ENCODE results near the gene FBXO5.
"Not testable (repeated sequence)": the region's sequence is repeated elsewhere in the genome, so short reads cannot be mapped to it uniquely, and the experiment has no call there.

The FBXO5 gene

DNA sequence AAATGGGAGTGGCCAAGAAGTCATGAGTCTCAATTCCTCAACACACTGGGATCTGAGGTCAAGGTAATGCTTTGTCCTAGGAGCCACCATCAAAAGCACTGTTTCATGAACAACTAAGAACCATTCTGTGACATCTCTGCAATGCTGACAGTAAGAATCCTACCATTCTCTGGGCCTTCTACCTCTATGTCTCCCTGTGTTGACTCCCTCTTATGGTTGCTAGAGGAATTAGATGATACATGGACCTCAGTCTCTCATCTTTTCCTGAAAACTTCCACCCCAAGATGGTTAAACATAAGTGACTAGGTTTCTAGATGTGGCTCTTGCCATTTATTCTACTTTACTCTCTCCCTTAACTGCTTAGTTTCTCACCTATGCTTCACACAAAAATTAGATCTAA is 10.6 kb upstream of the FBXO5 start:
- DNase-seq (ENCODE audit: low read depth in 2 of 2): no peak

DNA sequence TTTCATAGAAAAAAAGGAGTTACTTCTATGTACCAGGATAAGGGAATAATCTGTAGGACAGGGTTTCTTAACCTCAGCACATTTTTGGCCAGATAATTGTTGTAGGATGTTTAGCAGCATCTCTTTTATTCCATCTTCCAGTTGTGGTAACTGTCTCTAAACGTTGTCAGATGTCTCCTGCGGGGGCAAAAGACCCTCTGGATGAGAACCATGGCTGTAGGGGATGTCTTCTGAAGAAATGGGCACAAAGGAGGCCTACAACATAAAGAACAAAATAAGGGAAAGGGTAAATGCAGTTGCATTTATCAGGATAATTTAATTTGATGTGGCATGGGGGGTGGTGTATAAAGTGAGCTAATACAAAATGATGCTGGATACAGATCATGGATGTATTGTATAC is 4.1 kb upstream of the FBXO5 start:
- DNase-seq (ENCODE audit: low read depth in 2 of 2): no peak

DNA sequence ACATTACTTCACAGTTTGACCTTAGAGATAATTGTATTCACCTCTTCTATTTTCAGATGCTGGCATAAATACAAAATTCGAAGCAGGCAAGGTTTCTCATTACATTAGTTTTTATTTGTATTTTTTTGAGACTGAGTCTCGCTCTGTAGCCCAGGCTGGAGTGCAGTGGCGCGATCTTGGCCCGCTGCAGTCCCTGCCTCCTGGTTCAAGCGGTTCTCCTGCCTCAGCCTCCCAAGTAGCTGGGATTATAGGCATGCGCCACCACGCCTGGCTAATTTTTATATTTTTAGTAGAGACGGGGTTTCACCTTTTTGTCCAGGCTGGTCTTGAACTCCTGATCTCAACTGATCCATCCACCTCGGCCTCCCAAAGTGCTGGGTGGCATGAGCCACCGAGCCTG is 2.5 kb upstream of the FBXO5 start:
- not testable (repeated sequence) for DNase-seq (ENCODE audit: low read depth in 2 of 2)

DNA sequence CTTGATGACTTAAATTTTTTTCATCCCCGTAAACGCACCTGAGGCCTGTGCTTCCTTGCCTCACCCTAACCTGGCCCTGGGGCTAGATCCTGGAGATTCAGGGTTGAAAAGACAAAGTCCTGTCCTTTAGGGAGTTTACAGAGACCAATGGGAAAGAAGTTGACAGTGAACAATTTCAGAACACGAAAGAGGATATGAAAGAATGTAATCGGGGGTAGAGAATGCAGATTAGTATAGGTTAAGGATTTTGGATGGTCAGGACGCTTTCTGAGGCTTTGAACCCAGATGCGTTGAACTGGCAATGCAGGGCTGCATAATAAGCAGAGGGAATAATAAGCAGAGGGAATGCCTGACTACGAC is 1.7 kb upstream of the FBXO5 start:
- DNase-seq (ENCODE audit: low read depth in 2 of 2): no peak

DNA sequence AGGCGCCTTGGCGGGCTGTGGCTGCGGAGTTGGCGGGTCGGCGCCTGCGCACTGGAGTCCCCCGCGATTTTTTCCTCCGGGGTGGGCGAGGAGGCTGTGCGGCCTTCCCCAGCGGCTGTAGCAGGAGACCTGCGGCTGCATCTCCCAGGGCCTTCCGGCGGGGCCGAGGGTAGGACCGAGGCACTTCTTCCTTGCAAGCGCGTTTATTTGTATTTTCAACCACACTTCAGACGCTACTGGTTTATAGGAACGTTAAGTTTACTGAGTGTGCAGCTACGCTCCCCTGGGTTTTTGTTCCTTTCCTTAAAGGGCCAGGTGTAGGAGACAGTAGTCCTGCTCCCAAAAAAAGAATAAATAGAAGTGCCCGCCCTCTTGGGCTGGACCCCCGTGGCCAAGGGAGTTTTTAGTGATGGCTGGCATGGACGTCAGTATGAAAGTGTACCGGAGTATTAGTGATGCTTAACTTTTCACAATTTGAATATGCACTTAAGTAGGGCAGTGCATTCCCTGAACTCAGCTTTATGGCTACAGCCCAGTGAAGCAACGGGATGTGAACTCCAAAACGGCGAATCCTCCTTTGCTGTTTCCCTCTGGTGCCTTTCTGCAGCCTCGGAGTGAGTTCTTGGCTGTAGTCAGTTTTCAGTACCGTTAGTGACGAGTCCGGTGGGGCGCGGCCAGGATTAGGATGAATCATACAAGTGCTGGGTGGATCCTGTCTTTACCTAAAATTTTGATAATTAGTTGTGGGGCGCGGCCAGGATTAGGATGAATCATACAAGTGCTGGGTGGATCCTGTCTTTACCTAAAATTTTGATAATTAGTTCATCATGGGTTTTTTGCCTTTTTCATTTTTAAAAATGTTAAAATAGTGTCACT is 1.0 kb upstream of the FBXO5 start:
- DNase-seq (ENCODE audit: low read depth in 2 of 2): peak; percentile 92 to 93

DNA sequence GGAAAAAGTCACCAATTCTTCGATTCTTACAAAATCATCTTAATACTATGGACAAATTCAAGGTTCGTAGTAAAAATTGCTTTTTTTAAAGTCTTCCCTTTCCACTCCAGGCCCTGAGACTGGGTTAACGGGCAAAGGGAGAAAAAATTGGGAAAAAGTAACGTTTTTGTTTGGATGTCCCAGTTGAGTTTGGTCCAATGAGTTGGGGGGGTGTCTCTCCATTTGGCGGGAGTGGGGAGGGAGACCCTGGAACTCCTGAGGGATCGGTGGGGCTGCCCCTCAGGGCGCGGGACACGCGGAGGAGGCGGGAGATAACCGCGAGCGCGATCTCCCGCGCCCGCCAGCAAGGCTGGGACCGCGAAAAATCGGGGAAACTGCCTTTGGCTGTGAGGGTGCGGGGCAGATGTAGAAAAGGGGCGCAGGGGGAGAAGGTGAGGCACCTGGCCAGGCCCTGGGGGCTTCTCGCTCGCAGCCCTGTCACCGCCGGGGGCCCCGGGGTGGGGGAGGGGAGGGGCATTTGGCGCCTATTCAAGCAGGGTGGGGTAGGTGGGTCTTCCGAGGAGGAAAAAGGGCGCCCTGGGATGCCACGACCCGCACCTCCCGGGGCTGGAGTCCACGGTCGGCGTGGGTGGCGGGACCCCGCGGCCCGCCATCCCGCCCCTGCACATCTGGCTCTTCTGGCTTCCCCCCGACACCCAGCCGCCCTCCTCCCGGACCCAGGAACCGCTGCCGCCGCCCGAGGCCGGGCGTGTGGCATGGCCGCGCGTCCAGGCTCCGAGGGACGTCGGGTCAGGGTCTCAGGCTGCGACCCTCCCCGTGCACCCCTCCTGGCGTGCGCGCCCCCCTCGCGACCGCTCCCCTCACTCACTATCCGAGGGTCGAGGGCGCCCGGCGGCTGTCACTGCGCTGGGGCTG is 595 bp downstream of the FBXO5 start:
- no peak for DNase-seq (ENCODE audit: low read depth in 2 of 2)

DNA sequence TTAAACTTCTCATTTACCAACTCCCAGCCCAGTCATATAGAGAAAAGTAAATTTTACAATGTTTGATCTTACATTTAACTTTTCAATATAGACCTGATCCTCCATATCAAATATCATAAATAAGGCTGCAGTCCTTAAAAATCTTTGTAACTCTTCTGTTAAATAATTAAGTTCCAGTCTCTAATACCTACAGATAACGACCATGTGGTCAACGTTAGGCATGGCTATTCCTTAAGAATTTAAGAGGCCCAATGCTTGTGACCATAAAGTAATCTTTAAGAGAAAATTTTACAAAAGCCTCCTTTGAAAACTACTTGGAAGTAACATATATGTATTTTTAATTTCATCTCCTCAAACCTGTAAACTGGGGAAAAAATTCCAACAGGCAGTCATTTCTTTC is 1.6 kb downstream of the FBXO5 start:
- no peak for DNase-seq (ENCODE audit: low read depth in 2 of 2)

DNA sequence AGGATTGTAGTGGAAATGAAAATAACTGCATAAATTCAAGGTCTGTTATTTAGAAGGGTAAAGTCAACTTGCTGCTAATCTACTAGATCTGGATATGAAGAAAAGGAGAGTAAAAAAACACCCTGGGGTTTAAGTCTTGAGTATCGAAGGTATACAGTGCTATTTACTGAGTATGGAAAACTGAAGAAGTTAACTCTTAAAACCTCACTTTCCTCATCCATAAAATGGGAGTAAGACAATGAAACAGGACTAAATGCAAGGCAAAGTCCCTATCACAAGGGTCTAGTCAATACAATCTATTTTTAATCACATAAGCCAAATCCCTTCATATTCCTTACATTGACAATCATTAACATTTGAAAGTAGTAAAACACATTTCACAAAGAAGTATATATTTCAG is 2.2 kb downstream of the FBXO5 start:
- no peak for DNase-seq (ENCODE audit: low read depth in 2 of 2)

DNA sequence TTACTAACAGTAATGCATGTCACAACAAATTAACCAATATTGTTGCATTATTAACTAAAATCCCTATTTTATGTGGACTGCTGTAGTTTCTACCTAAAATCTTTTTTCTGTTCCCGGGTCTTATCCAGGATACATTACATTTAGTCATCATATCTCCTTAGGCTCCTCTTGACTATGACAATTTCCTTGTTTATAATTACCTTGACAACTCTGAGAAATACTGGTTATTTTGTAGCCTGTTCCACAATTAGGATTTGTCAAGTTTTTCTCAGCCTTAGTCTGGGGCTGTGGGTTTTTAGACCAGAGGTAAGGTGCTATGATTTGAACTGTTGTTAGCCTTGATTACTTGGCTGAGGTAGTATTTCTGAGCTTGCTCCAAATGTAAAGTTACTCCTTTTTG is 3.7 kb downstream of the FBXO5 start:
- no peak for DNase-seq (ENCODE audit: low read depth in 2 of 2)

DNA sequence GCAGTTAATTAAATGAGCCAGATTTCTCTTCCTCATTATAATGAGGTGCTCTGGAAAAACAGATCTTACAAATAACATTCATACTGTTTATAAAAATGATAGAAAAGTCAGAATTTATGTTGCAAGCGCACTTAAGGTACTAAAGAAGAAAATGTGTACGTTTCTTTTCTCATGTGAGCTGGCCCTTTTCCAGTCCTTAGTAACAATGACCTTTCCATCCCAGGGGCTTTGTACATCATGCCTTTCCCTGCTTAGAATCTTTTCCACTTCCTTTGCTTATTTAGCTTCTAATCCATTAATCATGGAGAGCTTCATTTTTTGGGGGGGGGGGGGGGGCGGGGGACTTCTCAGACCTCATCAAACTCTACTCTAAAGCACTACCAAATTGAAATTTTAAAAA is 4.8 kb downstream of the FBXO5 start:
- DNase-seq (ENCODE audit: low read depth in 2 of 2): no peak

DNA sequence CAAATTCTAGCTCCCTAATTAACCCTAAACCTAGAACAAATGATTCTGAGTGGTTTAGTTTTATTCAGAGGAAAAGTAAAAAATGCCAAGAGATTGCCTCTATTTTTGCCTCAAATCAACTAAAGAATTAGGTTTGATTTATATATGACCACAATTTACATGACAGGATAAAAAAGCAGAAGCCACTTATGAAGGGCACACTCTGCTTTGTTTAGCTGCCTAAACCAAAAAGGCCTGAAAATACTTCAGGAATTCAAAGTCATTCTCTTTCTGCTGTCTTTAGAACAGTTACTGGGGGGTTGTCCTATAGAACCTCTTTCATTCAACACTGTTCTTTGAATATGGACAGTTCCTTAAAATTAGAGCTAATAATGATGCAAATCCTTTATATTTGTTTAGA is 5.3 kb downstream of the FBXO5 start:
- DNase-seq (ENCODE audit: low read depth in 2 of 2): no peak

DNA sequence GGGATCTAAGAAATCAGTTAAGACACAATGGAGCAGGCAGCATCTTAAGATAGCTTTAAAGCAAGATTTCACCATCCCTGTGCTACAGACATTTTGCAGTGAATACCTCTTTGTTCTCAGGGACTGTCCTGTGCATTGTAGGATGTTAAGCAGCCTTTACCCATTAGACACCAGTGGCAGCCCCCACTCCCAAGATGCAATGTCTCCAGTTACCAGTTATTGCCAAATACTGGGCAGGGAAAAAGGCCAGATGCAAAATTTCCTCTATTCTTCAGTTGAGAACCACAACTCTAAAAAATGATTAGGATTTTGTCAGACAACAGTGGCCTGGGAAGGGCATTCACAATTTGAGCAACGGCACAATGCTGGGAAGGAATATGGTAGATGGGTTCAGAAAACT is 6.1 kb downstream of the FBXO5 start:
- no peak for DNase-seq (ENCODE audit: low read depth in 2 of 2)

DNA sequence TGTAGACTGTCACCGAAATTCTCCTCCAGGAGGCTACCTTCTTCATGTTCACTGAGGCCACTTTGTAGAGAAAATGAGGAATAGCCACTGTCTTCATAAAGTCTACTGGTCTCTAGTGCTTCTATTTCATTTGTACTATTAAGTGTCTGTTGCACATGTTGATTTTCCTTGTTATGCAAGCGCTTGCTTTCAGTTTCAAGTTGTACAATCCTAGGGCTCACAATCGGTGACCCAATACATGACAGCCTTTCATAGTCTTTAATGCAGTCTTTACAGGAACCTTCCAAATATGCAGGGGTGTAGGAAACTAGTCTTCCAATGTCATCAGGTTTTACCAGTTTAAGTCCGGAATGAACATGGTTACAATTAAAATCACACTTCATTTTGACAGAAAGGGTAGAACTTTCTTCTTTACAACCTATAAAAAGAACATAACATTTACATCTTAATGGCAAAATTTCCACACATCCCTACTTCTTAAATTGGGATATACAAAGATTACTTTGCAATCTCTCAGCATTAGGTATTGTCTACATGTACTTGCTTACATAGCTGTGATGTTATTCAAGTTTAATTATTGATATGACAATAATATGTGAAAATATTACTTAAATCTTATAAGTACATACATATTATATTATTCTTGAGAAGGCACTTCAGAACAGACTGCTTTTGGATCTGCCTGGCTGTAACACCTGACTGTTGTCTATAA is 7.5 kb downstream of the FBXO5 start:
- no peak for DNase-seq (ENCODE audit: low read depth in 2 of 2)

DNA sequence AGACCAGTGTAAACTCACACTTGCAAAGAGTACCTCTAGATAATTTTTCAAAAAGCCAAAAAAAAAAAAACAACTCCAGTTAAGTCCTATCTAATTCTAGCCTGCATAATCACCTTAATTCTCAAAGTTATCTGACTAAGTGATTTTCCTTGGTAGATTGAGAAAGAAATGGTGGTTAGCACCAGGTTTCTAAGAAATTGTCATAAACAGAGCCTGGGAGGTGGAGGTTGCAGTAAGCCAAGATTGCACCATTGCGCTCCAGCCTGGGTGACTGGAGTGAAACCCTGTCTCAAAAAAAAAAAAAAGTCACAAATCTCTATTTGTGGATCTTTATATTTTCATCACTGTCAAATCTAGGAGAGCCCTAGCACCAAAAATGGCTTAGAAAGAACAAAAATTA is 8.9 kb downstream of the FBXO5 start:
- DNase-seq (ENCODE audit: low read depth in 2 of 2): no peak

DNA sequence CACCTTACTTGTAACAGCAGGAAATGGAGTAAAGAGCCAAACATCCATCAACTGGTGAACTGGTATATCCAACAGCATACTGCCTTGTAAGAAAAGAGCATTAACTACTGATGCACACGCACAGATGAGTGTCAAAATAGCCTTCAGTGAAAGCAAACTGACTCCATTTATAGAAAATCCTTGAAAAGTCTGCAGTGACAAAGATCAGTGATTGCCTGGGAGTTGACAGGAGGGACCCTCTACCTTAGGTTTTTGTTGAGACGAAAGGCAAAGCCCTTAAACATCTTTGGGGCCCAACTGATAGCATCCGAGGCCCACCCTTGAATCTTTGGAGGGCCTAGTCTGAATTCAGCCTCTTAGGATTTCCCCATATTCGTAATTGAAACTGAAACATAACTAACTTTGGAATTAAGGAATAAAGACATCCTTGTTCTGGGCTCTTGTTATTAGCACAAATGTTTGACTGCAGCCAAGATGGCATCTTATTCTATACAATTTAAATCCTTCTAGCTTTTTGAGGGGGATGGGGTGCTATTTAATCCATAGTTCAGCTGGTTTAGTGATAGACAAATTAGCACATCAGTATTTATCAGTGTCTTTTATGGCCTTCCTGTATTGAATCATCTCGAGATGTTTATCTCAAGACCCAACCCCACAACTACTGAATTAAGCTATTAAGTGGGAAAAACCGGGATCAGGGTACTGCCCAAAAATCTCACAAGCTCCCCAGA is 13.0 kb downstream of the FBXO5 start:
- no peak for DNase-seq (ENCODE audit: low read depth in 2 of 2)

DNA sequence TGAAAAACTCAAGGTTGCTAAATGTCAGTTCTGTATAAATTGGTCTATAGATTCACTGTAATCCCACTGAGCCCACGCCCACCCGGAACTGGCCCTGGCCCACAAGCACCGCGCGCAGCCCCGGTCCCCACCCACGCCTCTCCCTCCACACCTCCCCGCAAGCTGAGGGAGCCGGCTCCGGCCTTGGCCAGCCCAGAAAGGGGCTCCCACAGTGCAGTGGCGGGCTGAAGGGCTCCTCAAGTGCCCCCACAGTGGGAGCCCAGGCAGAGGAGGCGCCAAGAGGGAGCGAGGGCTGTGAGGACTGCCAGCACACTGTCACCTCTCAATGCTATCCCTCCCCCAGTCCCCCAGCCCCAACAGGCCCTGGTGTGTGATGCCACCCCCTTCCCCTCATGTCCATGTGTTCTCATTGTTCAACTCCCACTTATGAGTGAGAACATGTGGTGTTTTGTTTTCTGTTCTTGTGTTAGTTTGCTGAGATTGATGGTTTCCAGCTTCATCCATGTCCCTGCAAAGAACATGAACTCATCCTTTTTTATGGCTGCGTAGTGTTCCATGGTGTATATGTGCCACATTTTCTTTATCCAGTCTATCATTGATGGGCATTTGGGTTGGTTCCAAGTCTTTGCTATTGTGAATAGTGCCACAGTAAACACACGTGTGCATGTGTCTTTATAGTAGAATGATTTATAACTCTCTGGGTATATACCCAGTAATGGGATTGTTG is 16.5 kb downstream of the FBXO5 start:
- DNase-seq (ENCODE audit: low read depth in 2 of 2): not testable (repeated sequence)

DNA sequence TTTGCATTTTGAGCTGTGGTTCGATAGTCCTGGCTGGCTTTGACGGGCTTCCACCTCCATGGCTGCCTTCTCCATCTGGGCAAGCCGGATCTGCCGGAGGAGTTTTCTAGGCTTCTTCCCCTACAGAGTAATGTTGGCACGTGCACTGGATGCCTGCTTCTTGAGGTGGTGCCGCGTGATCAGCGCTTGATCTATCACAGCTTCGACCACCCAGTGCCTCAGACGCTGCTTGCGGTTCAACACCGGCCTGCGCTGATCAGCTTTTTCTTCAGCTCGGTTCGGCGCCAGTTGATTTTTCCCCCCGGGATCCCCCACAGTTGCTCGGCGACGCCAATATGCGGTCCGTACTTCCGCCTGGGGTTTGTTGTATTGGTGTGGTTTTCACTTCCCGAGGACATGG is 23.5 kb downstream of the FBXO5 start:
- no peak for DNase-seq (ENCODE audit: low read depth in 2 of 2)

DNA sequence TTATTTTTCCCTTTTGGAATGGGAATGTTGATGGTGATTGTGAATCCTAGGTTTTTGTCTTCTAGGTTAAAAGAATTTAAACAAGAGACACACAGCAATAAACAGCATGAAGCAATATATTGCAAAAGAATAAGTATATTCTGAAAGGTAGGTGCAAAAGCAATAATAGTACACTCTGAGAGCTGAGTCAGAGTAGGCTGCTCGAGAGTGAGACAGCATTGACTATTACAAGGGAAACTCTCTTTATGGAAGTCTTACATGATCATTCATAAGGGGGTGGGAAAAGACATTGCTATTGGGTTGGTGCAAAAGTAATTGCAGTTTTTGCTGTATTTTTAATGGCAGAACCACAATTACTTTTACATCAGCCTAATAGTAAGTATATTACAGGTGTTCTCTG is 25.0 kb downstream of the FBXO5 start:
- DNase-seq (ENCODE audit: low read depth in 2 of 2): no peak

DNA sequence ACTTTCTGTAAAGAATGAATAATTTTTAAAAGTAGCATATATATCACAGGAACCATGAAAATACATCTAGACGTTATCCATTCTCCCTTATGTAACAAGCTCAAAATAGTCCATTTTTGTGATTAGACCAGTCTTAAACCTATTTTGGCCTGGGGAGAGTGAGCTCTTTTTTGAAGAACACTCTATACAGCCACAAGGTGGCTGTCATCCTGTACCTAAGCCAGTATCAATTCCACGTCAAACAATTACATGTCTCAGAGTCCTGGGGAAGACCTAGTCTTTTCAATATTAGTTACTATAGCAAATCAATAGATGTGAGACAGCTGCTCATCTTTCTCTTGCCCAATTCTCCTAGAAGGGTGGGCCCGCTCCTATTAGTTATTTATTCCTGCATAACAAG is 28.4 kb downstream of the FBXO5 start:
- DNase-seq (ENCODE audit: low read depth in 2 of 2): no peak

DNA sequence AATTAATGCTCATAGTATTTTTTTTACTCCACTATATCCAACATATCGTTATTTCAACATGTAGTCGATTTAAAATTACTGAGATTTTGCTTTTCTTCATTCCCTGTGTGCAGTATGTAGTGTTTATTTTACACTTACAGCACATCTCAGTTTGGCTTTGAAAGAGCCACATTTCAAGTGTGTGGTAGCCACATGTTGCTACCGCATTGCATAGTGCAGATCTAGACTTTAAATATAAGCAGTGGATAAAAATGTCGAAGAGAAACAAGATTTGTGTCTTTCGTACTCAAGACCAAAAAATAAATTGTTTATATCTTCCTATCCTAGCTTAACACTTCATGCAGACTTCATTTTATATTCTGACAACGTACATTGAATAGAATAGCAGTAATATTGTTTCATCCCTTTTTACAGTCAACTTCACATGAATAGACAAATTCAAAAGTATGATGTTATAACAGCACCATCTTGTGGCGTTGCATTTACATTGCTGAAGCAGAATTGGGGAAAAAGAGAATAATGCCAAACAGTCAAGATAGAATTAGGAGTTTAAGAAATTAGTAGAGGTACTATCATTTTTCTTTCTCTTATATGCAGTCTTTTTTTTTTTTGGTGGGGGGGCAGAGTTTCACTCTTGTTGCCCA is 29.9 kb downstream of the FBXO5 start:
- DNase-seq (ENCODE audit: low read depth in 2 of 2): no peak

DNA sequence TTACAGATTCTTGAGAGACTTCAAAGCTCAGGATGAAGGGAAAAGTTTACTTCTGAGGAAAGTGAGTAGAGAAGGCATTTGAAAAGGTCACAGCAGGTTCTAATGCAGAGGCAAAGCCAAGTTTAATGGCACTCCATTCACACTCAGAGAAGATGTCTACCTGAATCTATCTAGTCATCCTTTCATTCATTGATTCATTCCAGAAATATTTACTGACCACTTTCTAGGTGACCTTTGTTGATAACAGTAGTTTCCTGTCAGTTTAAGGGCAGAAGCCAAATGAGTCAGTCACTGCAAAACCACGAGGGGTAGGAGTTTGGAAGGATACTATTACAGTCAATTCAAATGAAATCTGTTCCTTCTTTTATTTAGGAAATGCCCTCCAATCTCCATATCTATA is 30.8 kb downstream of the FBXO5 start:
- DNase-seq (ENCODE audit: low read depth in 2 of 2): no peak

All from stimulated activated CD4-positive, alpha-beta T cell treated with anti-CD3 and anti-CD28 coated beads, Interleukin-1b, Interleukin-23, amount 100 ng/mL, for 4 hours (primary cell).